Measurements from ENCODE around the gene CRNKL1.

GRCh38 chr20:19993958-19994669 is 58.2 kb downstream of the CRNKL1 start:
- TF ChIP-seq POLR2AphosphoS5 (IDR thresholded peaks at IDR 0.05; ENCODE audit: low read depth, low read length) (no peak), TAF1 (IDR thresholded peaks at IDR 0.05; ENCODE audit: borderline replicate concordance, low read depth, low read length) (no peak)

Measured in GM12892 (cell line).